GM13976 (cell line): Measurements from ENCODE around the gene APOL1.

Experiments used
- DNase-seq: peaks from one replicate; pipeline ENCODE4 v3.0.0; 2012; ENCODE audit warnings: low spot score
- CTCF ChIP-seq: IDR thresholded peaks from 2 replicates; pipeline ENCODE4 v1.5.1; 2012; ENCODE audit warnings: borderline replicate concordance, mild to moderate bottlenecking; ENCODE audit not compliant: insufficient read depth; ENCODE audit errors: extremely low read depth, missing control alignments, control extremely low read depth
- in situ Hi-C: fragments of 300-500 bp; cut with MboI; formaldehyde crosslinking; loops from one replicate; pipeline ENCODE4 v1.12.0; 2022; ENCODE audit warnings: low sequenced_read_pairs, mixed read lengths, inconsistent platforms; ENCODE audit not compliant: unreplicated experiment

APOL1 gene

DNA sequence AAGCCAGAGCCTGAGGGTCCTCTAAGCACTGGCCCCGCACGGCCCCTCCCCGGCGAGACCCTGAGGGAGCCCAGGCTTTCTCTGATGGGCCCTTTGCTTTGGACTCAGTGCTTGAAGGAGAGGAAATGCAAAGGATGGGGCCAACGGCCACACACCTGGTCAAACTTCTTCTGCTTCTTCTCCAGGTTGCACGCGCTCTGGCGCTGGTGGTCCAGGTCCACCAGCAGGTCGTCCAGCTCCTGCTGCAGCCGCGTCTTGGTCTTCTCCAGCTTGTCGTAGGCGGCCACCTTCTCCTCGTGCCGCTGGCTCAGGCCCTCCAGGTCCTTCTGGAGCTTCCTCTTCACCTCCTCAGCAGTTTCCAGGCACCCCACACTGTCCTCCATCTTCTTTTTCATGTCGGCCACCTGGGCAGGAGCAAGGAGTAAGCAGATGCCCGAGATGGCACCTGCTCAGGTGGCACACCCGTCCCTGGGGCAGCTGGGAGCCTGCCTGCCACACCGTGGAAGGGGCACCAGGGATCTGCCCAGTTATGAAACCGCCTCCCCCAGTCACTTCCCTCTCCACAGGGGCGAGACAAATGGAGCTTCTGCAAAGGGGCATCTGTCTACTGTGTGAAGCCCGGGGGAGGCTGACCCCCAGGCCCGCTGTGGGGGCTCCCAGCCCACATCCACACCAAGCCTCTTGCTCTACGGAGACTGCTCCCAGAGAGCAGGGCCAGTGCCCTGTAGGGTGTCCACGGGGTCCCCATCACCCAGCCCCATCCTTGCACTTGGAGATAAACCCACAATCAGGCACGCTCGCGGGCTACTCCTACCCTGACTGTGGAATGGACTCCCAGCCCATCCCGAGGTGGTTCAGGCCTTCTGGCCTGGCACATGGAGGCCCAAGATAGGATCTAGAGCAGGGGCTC, 39.2 kb downstream of the APOL1 start:
- in situ Hi-C loops, result no loop called here
- no peak for TF ChIP-seq CTCF
- DNase-seq, result no peak

DNA sequence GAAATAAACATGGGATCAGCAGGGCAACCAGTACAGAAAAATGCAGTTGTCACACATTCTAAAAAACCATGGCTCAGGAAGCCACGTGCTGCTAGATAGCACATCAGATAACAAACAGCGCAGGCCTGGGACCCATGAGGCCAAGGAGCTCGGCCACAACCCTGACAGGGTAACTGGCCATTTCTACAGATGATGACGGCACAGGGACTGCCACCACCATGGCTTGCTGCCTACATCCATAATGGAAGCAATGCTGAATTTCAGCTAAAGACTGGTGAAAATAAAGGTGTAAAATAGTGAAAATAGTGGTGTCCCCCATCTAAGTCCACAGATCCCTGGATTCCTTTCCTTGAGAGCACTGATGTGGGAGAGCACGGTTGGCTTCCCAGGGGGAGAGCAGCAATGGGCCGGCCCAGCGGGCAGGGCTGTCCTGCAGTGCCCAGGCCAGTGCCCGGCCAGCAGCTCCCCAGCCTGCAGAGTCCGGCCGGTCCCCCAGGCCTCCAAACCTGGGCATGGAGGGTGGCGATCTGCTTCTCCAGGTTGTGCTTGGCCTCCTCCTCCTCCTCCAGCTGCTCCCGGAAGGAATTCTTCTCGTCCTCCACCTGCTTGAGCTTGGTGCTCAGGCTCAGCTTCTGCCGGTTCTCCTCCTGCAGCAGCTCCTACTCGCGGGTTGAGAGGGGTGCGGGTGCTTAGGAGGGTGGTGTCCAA, 40.0 kb downstream of the APOL1 start:
- DNase-seq, result no peak
- in situ Hi-C loops, result no loop called here
- TF ChIP-seq CTCF, result no peak

DNA sequence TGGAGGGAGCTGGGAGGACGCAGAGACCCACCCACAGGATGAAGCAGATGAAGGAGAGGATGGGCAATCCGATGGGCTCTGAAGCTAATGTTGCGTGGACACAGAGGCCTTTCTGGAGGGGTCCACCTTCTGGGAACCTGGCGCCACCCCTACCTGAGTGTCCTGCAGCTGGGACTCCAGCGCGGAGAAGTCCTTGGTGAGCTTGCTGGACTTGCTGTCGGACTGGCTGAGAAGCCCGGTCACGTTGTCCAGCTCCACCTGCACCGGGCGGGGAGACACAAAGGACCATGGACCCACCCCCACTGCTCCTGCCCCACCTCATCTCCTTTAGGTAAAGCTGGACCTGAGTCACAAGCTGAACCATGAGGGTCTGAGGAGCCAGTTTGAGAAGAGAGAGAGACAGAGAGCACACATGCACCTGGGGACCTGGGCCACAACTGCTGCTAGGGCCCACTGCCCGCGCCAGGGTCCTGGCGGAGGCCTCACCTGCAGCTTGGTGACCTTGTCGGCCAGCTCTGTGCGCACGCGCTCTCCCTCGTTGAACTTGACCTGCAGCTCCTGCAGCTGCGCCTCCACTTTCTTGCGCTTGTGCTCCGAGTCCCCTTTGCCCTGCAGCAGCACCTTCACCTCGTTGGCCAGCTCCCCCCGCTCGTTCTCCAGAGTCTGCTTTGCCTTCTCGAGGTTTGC, 40.8 kb downstream of the APOL1 start:
- DNase-seq, result no peak
- in situ Hi-C loops, result no loop called here
- no peak for TF ChIP-seq CTCF

DNA sequence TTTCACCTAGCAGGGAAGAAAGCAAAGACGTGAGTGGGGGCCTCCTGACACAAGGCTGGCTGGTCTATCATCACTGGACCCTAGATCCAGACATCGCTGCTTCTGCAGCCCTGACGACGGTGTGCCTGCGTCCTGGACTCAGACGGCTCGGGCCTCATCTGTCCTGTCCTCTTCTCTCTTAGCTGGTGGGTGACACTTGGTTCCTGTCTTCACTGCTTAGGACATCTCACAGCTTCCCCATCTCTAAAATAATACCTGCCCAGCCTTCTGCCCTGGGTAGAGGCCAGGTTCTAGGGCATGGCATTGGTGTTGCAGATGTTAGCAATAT, 41.3 kb downstream of the APOL1 start:
- TF ChIP-seq CTCF, result no peak
- in situ Hi-C loops, result no loop called here
- no peak for DNase-seq

GRCh38 chr22:36294801-36295200, 41.9 kb downstream of the APOL1 start:
- TF ChIP-seq CTCF, result no peak
- no peak for DNase-seq
- in situ Hi-C loops, result no loop called here

DNA sequence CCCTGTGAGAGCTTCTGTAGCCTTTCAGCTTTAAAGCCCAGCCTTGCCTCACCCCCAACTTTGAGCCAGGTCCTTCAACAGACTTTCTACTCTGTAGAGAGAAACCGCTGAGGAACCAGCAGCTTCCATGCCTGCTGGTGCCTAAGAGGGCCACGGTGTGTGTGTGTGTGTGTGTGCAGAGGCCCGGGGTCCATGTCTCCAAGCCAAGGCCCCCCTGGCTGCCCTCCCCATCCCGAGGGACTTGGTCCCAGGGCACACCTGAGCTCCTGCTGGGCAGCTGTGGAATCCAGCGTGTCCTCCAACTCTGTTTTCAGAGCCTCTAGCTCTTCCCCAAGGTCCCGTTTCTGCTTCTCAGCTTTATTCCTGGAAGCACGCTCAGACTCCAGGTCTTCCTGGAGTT, 42.3 kb downstream of the APOL1 start:
- DNase-seq, result no peak
- in situ Hi-C loops, result no loop called here
- no peak for TF ChIP-seq CTCF
